SK-N-SH treated with all-trans-retinoic acid at 6 μM for 48 hours (cell line): ENCODE measurements around the gene ADAMTS17.

Experiments used
- ATAC-seq: fragments of 200-7000 bp; cut with Tn5 transposase; 3 replicates; pipeline ENCODE4 v1.9.1; 2020; ENCODE audit warnings: mild to moderate bottlenecking, moderate library complexity
- ARNTL ChIP-seq: fragments of 450-650 bp; formaldehyde crosslinking; IDR thresholded peaks from 2 replicates; pipeline ENCODE4 v1.5.0; 2020; ENCODE audit warnings: low read depth, mild to moderate bottlenecking, moderate library complexity, borderline replicate concordance
- BACH2 ChIP-seq: fragments of 250-450 bp; sonication (Bioruptor Pico); IDR thresholded peaks from 2 replicates; pipeline ENCODE4 v1.9.0; 2021; ENCODE audit warnings: mild to moderate bottlenecking, borderline replicate concordance
- CSDC2 ChIP-seq: fragments of 250-450 bp; sonication (Bioruptor Pico); IDR thresholded peaks from 2 replicates; pipeline ENCODE4 v1.5.0; 2020; ENCODE audit warnings: mild to moderate bottlenecking, moderate library complexity
- GLIS3 ChIP-seq: fragments of 250-450 bp; sonication (Bioruptor Pico); IDR thresholded peaks from 2 replicates; pipeline ENCODE4 v1.5.0; 2020; ENCODE audit warnings: mild to moderate bottlenecking, moderate library complexity
- OSR1 ChIP-seq: fragments of 250-450 bp; sonication (Bioruptor Pico); IDR thresholded peaks from 2 replicates; pipeline ENCODE4 v1.8.0; 2022; ENCODE audit warnings: moderate library complexity, mild to moderate bottlenecking, inconsistent platforms
- SNAI2 ChIP-seq: fragments of 250-450 bp; sonication (Bioruptor Pico); IDR thresholded peaks from 2 replicates; pipeline ENCODE4 v1.5.0; 2020; ENCODE audit warnings: mild to moderate bottlenecking, moderate library complexity
- TCF4 ChIP-seq: fragments of 250-450 bp; sonication (Bioruptor Pico); IDR thresholded peaks from 2 replicates; pipeline ENCODE4 v1.8.0; 2021; ENCODE audit warnings: mild to moderate bottlenecking, moderate library complexity, borderline replicate concordance
- TOX ChIP-seq: fragments of 250-450 bp; sonication (Bioruptor Pico); IDR thresholded peaks from 2 replicates; pipeline ENCODE4 v1.8.0; 2021; ENCODE audit warnings: mild to moderate bottlenecking, moderate library complexity, borderline replicate concordance
- ZC3H10 ChIP-seq: fragments of 250-450 bp; sonication (Bioruptor Pico); IDR thresholded peaks from 2 replicates; pipeline ENCODE4 v1.5.1; 2021; ENCODE audit warnings: mild to moderate bottlenecking, moderate library complexity
- ZFP3 ChIP-seq: fragments of 250-450 bp; sonication (Bioruptor Pico); IDR thresholded peaks from 2 replicates; pipeline ENCODE4 v1.5.0; 2020; ENCODE audit warnings: mild to moderate bottlenecking, moderate library complexity
- ZNF565 ChIP-seq: fragments of 450-650 bp; formaldehyde crosslinking; conservative IDR thresholded peaks from 2 replicates; pipeline ENCODE4 v1.5.0; 2020; ENCODE audit warnings: low read depth, mild to moderate bottlenecking, moderate library complexity
- ZNF70 ChIP-seq: fragments of 450-650 bp; formaldehyde crosslinking; IDR thresholded peaks from 2 replicates; pipeline ENCODE4 v1.5.0; 2020; ENCODE audit warnings: mild to moderate bottlenecking, moderate library complexity
- ZNF8 ChIP-seq: fragments of 450-650 bp; formaldehyde crosslinking; IDR thresholded peaks from 2 replicates; pipeline ENCODE4 v1.5.0; 2020; ENCODE audit warnings: mild to moderate bottlenecking, moderate library complexity
- TF ChIP-seq, protein P1 (sequence below): fragments of 250-450 bp; sonication (Bioruptor Pico); IDR thresholded peaks from 2 replicates; pipeline ENCODE4 v1.5.1; 2021; ENCODE audit warnings: mild to moderate bottlenecking, moderate library complexity
- TF ChIP-seq, protein P2 (sequence below): fragments of 250-450 bp; sonication (Bioruptor Pico); IDR thresholded peaks from 2 replicates; pipeline ENCODE4 v1.8.0; 2020; ENCODE audit warnings: mild to moderate bottlenecking, moderate library complexity, borderline replicate concordance
- TF ChIP-seq, protein P3 (sequence below): fragments of 250-450 bp; sonication (Bioruptor Pico); IDR thresholded peaks from 2 replicates; pipeline ENCODE4 v1.5.0; 2020; ENCODE audit warnings: mild to moderate bottlenecking, moderate library complexity
- TF ChIP-seq, protein P4 (sequence below): fragments of 250-450 bp; sonication (Bioruptor Pico); IDR thresholded peaks from 2 replicates; pipeline ENCODE4 v1.8.0; 2021; ENCODE audit warnings: low read depth, mild to moderate bottlenecking, moderate library complexity, borderline replicate concordance
- TF ChIP-seq, protein P5 (sequence below): fragments of 250-450 bp; sonication (Bioruptor Pico); IDR thresholded peaks from 2 replicates; pipeline ENCODE4 v1.5.1; 2020; ENCODE audit warnings: low read depth, mild to moderate bottlenecking, moderate library complexity

The ADAMTS17 gene

DNA sequence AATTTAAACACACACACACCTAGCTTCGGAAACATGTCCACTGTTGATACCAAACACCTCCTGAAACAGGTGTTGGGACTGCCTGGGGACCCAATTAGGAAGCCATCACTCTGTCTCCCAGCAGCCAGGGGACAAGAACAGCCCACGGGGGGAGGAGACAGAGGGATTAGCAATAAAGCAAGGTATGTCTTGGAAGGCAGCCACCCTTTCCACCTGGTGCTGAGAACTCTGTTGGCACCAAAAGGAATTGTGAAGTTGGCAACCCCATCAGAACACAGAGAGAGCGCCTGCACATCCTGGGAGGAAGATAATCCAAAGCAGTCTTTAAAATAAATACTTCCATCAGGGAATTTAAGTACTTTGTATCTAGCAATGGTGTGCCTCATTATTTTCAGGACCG lies 111.0 kb downstream of the ADAMTS17 start (continued):
- TF ChIP-seq, protein P1, sequence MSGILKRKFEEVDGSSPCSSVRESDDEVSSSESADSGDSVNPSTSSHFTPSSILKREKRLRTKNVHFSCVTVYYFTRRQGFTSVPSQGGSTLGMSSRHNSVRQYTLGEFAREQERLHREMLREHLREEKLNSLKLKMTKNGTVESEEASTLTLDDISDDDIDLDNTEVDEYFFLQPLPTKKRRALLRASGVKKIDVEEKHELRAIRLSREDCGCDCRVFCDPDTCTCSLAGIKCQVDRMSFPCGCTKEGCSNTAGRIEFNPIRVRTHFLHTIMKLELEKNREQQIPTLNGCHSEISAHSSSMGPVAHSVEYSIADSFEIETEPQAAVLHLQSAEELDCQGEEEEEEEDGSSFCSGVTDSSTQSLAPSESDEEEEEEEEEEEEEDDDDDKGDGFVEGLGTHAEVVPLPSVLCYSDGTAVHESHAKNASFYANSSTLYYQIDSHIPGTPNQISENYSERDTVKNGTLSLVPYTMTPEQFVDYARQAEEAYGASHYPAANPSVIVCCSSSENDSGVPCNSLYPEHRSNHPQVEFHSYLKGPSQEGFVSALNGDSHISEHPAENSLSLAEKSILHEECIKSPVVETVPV (CRISPR knock-in tag) = no peak
- no peak for TF ChIP-seq GLIS3 (CRISPR knock-in tag)

DNA sequence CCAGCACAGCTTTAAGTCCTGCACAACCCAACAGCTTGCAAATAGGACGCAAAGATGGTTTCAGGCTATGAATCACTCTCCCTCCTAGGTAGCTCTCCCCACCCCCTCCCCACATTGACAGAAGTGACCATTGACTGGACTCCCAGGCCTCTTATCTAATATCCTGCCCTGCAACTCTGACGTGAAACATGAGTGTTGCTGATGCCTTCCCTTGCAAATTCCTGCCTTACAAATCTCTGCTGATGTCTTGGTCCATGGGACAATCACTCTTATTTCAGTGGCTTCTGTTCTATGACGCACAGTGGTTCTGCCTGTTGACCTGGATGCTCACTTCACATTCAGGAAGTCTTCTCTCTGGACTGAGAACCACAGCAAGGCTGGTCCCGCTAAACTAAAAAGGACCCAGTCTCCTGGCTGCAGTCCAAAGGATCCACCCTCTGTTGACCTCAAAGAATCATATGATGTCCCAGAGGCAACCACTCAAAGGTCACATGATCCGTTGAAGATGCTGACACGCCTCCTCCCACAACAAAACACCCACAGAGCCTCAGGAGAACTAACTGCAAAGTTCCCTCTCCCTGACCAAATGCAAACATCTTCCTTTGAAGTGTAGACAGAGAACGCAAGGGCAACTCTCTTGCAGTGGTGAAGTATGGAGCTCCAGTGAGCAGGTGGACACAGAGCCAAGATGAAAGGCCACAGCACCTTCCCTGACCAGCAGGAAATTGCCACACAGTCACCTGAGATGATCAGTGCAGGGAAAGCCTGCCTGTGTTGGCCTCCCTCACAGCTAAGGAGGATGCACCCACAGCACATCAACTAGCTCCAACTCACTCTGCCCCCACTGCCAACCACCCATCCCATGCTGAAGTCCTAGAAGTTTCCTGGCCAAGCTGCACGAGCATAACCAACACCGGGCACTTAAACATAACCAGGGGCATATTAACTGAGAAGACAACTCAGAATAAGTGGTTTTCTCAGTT lies 112.3 kb downstream of the ADAMTS17 start:
- ATAC-seq = no peak
- TF ChIP-seq, protein P1 (CRISPR knock-in tag) = no peak
- TF ChIP-seq ZNF70 (CRISPR knock-in tag) = no peak
- TF ChIP-seq, protein P2, sequence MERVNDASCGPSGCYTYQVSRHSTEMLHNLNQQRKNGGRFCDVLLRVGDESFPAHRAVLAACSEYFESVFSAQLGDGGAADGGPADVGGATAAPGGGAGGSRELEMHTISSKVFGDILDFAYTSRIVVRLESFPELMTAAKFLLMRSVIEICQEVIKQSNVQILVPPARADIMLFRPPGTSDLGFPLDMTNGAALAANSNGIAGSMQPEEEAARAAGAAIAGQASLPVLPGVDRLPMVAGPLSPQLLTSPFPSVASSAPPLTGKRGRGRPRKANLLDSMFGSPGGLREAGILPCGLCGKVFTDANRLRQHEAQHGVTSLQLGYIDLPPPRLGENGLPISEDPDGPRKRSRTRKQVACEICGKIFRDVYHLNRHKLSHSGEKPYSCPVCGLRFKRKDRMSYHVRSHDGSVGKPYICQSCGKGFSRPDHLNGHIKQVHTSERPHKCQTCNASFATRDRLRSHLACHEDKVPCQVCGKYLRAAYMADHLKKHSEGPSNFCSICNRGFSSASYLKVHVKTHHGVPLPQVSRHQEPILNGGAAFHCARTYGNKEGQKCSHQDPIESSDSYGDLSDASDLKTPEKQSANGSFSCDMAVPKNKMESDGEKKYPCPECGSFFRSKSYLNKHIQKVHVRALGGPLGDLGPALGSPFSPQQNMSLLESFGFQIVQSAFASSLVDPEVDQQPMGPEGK (CRISPR knock-in tag) = no peak
- no peak for TF ChIP-seq TCF4 (CRISPR knock-in tag)
- TF ChIP-seq GLIS3 (CRISPR knock-in tag) = no peak
- TF ChIP-seq OSR1 (CRISPR knock-in tag) = no peak
- TF ChIP-seq ZC3H10 (CRISPR knock-in tag) = no peak
- TF ChIP-seq, protein P3, sequence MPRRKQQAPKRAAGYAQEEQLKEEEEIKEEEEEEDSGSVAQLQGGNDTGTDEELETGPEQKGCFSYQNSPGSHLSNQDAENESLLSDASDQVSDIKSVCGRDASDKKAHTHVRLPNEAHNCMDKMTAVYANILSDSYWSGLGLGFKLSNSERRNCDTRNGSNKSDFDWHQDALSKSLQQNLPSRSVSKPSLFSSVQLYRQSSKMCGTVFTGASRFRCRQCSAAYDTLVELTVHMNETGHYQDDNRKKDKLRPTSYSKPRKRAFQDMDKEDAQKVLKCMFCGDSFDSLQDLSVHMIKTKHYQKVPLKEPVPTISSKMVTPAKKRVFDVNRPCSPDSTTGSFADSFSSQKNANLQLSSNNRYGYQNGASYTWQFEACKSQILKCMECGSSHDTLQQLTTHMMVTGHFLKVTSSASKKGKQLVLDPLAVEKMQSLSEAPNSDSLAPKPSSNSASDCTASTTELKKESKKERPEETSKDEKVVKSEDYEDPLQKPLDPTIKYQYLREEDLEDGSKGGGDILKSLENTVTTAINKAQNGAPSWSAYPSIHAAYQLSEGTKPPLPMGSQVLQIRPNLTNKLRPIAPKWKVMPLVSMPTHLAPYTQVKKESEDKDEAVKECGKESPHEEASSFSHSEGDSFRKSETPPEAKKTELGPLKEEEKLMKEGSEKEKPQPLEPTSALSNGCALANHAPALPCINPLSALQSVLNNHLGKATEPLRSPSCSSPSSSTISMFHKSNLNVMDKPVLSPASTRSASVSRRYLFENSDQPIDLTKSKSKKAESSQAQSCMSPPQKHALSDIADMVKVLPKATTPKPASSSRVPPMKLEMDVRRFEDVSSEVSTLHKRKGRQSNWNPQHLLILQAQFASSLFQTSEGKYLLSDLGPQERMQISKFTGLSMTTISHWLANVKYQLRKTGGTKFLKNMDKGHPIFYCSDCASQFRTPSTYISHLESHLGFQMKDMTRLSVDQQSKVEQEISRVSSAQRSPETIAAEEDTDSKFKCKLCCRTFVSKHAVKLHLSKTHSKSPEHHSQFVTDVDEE (CRISPR knock-in tag) = no peak
- no peak for TF ChIP-seq SNAI2 (CRISPR knock-in tag)
- TF ChIP-seq ZFP3 (CRISPR knock-in tag) = no peak
- no peak for TF ChIP-seq ZNF8 (CRISPR knock-in tag)
- TF ChIP-seq TOX = no peak
- no peak for TF ChIP-seq CSDC2
- no peak for TF ChIP-seq ZNF565
- TF ChIP-seq BACH2 (CRISPR knock-in tag) = no peak
- TF ChIP-seq ARNTL (CRISPR knock-in tag) = no peak

DNA sequence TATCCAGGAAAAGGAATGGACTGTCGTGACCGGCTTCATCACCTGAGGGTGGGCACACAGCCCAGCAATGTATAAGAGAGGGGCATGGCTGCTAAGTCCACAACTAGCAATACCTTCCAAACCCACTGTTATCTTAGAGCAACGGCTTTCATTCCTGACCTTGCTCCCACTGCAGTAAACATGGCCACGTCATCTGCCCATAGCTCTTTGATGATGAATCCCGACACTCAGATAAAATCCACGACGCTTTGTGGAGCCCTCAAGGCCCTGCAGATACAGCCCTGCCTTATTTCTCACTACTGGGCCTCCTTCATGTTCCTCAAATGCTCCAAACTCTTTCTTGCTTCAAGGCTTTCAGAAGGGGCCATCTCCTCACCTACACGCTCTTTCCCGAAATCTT lies 114.0 kb downstream of the ADAMTS17 start:
- no peak for ATAC-seq

More for the DNA sequence above, 114.0 kb downstream of the ADAMTS17 start:
- no peak for TF ChIP-seq ZC3H10 (CRISPR knock-in tag)
- TF ChIP-seq, protein P4, sequence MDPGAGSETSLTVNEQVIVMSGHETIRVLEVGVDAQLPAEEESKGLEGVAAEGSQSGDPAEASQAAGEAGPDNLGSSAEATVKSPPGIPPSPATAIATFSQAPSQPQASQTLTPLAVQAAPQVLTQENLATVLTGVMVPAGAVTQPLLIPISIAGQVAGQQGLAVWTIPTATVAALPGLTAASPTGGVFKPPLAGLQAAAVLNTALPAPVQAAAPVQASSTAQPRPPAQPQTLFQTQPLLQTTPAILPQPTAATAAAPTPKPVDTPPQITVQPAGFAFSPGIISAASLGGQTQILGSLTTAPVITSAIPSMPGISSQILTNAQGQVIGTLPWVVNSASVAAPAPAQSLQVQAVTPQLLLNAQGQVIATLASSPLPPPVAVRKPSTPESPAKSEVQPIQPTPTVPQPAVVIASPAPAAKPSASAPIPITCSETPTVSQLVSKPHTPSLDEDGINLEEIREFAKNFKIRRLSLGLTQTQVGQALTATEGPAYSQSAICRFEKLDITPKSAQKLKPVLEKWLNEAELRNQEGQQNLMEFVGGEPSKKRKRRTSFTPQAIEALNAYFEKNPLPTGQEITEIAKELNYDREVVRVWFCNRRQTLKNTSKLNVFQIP (CRISPR knock-in tag) = no peak
- no peak for TF ChIP-seq OSR1 (CRISPR knock-in tag)
- no peak for TF ChIP-seq ZNF70 (CRISPR knock-in tag)
- TF ChIP-seq, protein P5, sequence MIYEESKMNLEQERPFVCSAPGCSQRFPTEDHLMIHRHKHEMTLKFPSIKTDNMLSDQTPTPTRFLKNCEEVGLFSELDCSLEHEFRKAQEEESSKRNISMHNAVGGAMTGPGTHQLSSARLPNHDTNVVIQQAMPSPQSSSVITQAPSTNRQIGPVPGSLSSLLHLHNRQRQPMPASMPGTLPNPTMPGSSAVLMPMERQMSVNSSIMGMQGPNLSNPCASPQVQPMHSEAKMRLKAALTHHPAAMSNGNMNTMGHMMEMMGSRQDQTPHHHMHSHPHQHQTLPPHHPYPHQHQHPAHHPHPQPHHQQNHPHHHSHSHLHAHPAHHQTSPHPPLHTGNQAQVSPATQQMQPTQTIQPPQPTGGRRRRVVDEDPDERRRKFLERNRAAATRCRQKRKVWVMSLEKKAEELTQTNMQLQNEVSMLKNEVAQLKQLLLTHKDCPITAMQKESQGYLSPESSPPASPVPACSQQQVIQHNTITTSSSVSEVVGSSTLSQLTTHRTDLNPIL (CRISPR knock-in tag) = no peak
- TF ChIP-seq BACH2 (CRISPR knock-in tag) = no peak
- TF ChIP-seq ZFP3 (CRISPR knock-in tag) = no peak
- no peak for TF ChIP-seq TOX
- TF ChIP-seq SNAI2 (CRISPR knock-in tag) = no peak
- TF ChIP-seq, all 23 proteins: peak for 0
